CD14-positive monocyte (primary cell): ENCODE data around the gene UNKL. TPM values are rescaled to one million over a fixed set of nuclear protein-coding genes. Genes with fewer than 3 reads are reported as not detected.
A peak's percentile ranks its signal among the peaks of the same experiment; 100 is the strongest.

ENCODE experiments used
- DNase-seq, 3 donors: peaks; one replicate each; pipeline ENCODE4 v3.0.0-alpha.2; 2011 to 2022
- H2AFZ ChIP-seq: 2 replicates; pipeline ENCODE4 v1.6.0; 2012; ENCODE audit warnings: mild to moderate bottlenecking, low read depth, low read length, inconsistent platforms; ENCODE audit not compliant: insufficient read depth, poor library complexity, severe bottlenecking
- H3K27ac ChIP-seq, 2 donors: 1 replicate in 1 of 2; 2 replicates in 1 of 2; pipeline ENCODE4 v1.5.1; 2012 to 2013; ENCODE audit warnings: low read length in 2 of 2, control low read depth in 1 of 2, inconsistent platforms in 1 of 2, low read depth in 1 of 2, mild to moderate bottlenecking in 1 of 2
- H3K27me3 ChIP-seq, 2 donors: one replicate each; pipeline versions ENCODE4 v1.6.0 to v1.6.1; 2011 to 2013; ENCODE audit warnings: low read length in 2 of 2; ENCODE audit not compliant: control insufficient read depth in 2 of 2, insufficient read depth in 2 of 2
- H3K36me3 ChIP-seq, 2 donors: replicated peaks in 1 of 2; 1 replicate in 1 of 2; 2 replicates in 1 of 2; pipeline versions ENCODE4 v1.5.1 to v1.6.1; 2012 to 2013; ENCODE audit warnings: low read length in 2 of 2, control low read depth in 1 of 2, inconsistent platforms in 1 of 2, mild to moderate bottlenecking in 1 of 2; ENCODE audit not compliant: insufficient read depth in 2 of 2, control insufficient read depth in 1 of 2
- H3K4me1 ChIP-seq, 2 donors: 1 replicate in 1 of 2; 2 replicates in 1 of 2; pipeline versions ENCODE4 v1.5.1 to v1.6.1; 2012 to 2013; ENCODE audit warnings: low read length in 2 of 2, control low read depth in 1 of 2, inconsistent platforms in 1 of 2, mild to moderate bottlenecking in 1 of 2, moderate library complexity in 1 of 2; ENCODE audit not compliant: insufficient read depth in 2 of 2, control insufficient read depth in 1 of 2
- H3K4me2 ChIP-seq: replicated peaks from 2 replicates; pipeline ENCODE3; 2012; ENCODE audit warnings: low read length, moderate library complexity, mild to moderate bottlenecking; ENCODE audit not compliant: poor library complexity, severe bottlenecking; ENCODE audit errors: extremely low read depth
- H3K4me3 ChIP-seq, 3 experiments: fragments of 200-600 bp in 1 of 3; sonication (generic) in 1 of 3; replicated peaks in 1 of 3; 1 replicate in 2 of 3; 2 replicates in 1 of 3; pipeline ENCODE4 v1.5.1; 2011 to 2013; ENCODE audit warnings: low read length in 3 of 3, mild to moderate bottlenecking in 3 of 3, control low read depth in 2 of 3, low read depth in 2 of 3, inconsistent platforms in 1 of 3, moderate library complexity in 1 of 3
- H3K79me2 ChIP-seq: 2 replicates; pipeline ENCODE4 v1.6.0; 2012; ENCODE audit warnings: mild to moderate bottlenecking, control low read depth, inconsistent platforms, low read length, moderate library complexity; ENCODE audit not compliant: insufficient read depth
- H3K9ac ChIP-seq: 2 replicates; pipeline ENCODE4 v1.6.0; 2017; ENCODE audit warnings: low read length, mild to moderate bottlenecking; ENCODE audit not compliant: insufficient read depth, poor library complexity, severe bottlenecking
- H3K9me3 ChIP-seq, 2 donors: replicated peaks in 1 of 2; 1 replicate in 1 of 2; 2 replicates in 1 of 2; pipeline versions ENCODE4 v1.5.1 to v1.6.1; 2012 to 2013; ENCODE audit warnings: low read length in 2 of 2, control low read depth in 1 of 2; ENCODE audit not compliant: control insufficient read depth in 1 of 2, insufficient read depth in 1 of 2
- H4K20me1 ChIP-seq: 2 replicates; pipeline ENCODE4 v1.6.0; 2012; ENCODE audit warnings: mild to moderate bottlenecking, low read length, control low read depth, moderate library complexity; ENCODE audit not compliant: insufficient read depth
- H3K27ac Mint-ChIP-seq, 7 donors: one replicate each; pipeline ENCODE4 v1.8.0; 2020; ENCODE audit warnings: mild to moderate bottlenecking in 7 of 7, mixed read lengths in 7 of 7, moderate library complexity in 6 of 7, inconsistent platforms in 2 of 7
- H3K27me3 Mint-ChIP-seq, 3 donors: one replicate each; pipeline ENCODE4 v1.8.0; 2021 to 2022; ENCODE audit warnings: low read depth in 3 of 3, mild to moderate bottlenecking in 3 of 3, mixed read lengths in 3 of 3, moderate library complexity in 3 of 3, inconsistent platforms in 1 of 3
- H3K36me3 Mint-ChIP-seq, 2 donors: one replicate each; pipeline ENCODE4 v1.8.0; 2020; ENCODE audit warnings: mixed read lengths in 2 of 2, inconsistent platforms in 1 of 2, mild to moderate bottlenecking in 1 of 2
- H3K4me1 Mint-ChIP-seq: one replicate; pipeline ENCODE4 v1.8.0; 2020; ENCODE audit warnings: mild to moderate bottlenecking, mixed read lengths
- H3K4me3 Mint-ChIP-seq, 2 donors: one replicate each; pipeline ENCODE4 v1.8.0; 2020; ENCODE audit warnings: mild to moderate bottlenecking in 2 of 2, mixed read lengths in 2 of 2, moderate library complexity in 1 of 2
- H3K9me3 Mint-ChIP-seq, 7 donors: one replicate each; pipeline ENCODE4 v1.8.0; 2020 to 2022; ENCODE audit warnings: mixed read lengths in 7 of 7, mild to moderate bottlenecking in 6 of 7, moderate library complexity in 6 of 7, inconsistent platforms in 2 of 7
- CTCF ChIP-seq: fragments of 200-600 bp; IDR thresholded peaks from one replicate; pipeline ENCODE4 v1.8.0; 2022; ENCODE audit warnings: antibody characterized with exemption, mild to moderate bottlenecking
- WGBS: methylation state at CpG from one replicate; pipeline ENCODE4 v1.1.5; 2013; ENCODE audit warnings: missing lambda C conversion rate; ENCODE audit not compliant: insufficient coverage; 5-methylcytosine and 5-hydroxymethylcytosine counted together
- intact Hi-C, 2 donors: fragments of 100-400 bp; cut with micrococcal nuclease; formaldehyde crosslinking; loops; one replicate each; pipeline versions ENCODE4 v1.15.0 to v1.15.1; 2023
- polyA plus RNA-seq, 3 donors: library from polyadenylated mRNA; depleted of rRNA in 1 of 3; unstranded in 2 of 3; stranded (reverse) in 1 of 3; fragments of 300-500 nt in 2 of 3; fragments of >200 nt in 1 of 3; fragmentation: Illumina TruSeq in 2 of 3; gene quantifications; 1 replicate in 2 of 3; 2 replicates in 1 of 3; pipeline ENCODE4 v1.2.3, GENCODE V29; 2012 to 2021

UNKL gene
- polyA plus RNA-seq, 3 donors, result 1.2 to 19.9 (median 2.2) TPM

- no peaks in the 10 kb centered on the region for H3K36me3 ChIP-seq
- Mint-ChIP-seq H3K36me3 (no peaks in the 10 kb centered on the region), H3K27ac (no peak overlapping the region), H3K27me3 (peaks cover 30 to 43% (median 34%) of the 10 kb centered on the region in 3 donors), H3K4me3 (no peak overlapping the region), H3K9me3 (peaks cover 0 to 4% (median 0%) of the 10 kb centered on the region in 7 donors), H3K4me1 (peaks cover 13% of the 10 kb centered on the region)
- H2AFZ ChIP-seq, result no peak overlapping the region
- no peaks in the 10 kb centered on the region for H3K79me2 ChIP-seq
- H3K27me3 ChIP-seq, result peaks cover 16 to 30% of the 10 kb centered on the region in 2 donors
- H3K9ac ChIP-seq, result no peak overlapping the region
- no peak for DNase-seq
- no peak overlapping the region for H3K27ac ChIP-seq
- intact Hi-C loops, result no loop called here
- H3K4me3 ChIP-seq, result no peak overlapping the region
- WGBS, result 84% methylated on average over 27 of the region's 31 CpGs
- no peak overlapping the region for H3K4me2 ChIP-seq
- H3K9me3 ChIP-seq, result peaks cover 0 to 11% of the 10 kb centered on the region in 2 donors
- H3K4me1 ChIP-seq, result peaks cover 12 to 21% of the 10 kb centered on the region in 2 donors
- TF ChIP-seq CTCF, result no peak
- H4K20me1 ChIP-seq, result no peaks in the 10 kb centered on the region
Measured at GRCh38 chr16:1338855-1339675, 75.4 kb downstream of the UNKL start.

- Histone ChIP-seq H3K9me3 (peaks cover 0 to 11% of the 10 kb centered on the region in 2 donors), H3K4me1 (peaks cover 8 to 24% of the 10 kb centered on the region in 2 donors), H3K27me3 (peaks cover 21 to 34% of the 10 kb centered on the region in 2 donors), H4K20me1 (no peaks in the 10 kb centered on the region), H3K4me3 (no peak overlapping the region), H3K36me3 (no peaks in the 10 kb centered on the region), H3K27ac (no peak overlapping the region), H3K4me2 (no peak overlapping the region), H2AFZ (no peak overlapping the region), H3K9ac (no peak overlapping the region), H3K79me2 (no peaks in the 10 kb centered on the region)
- Mint-ChIP-seq H3K4me3 (no peak overlapping the region), H3K9me3 (peaks cover 0 to 4% (median 0%) of the 10 kb centered on the region in 7 donors), H3K36me3 (no peaks in the 10 kb centered on the region), H3K4me1 (peaks cover 10% of the 10 kb centered on the region), H3K27ac (no peak overlapping the region), H3K27me3 (peaks cover 31 to 46% (median 35%) of the 10 kb centered on the region in 3 donors)
- TF ChIP-seq CTCF, result peak; percentile 39
- DNase-seq, result no peak
- intact Hi-C loops, result no loop called here
- 68% methylated on average over 23 of the region's 30 CpGs for WGBS
Measured at GRCh38 chr16:1338119-1338730, 76.3 kb downstream of the UNKL start.
